Measurements from ENCODE around the gene HES2.

HES2 gene

GRCh38 chr1:6467224-6467623 is 47.5 kb upstream of the HES2 start:
- no peak for DNase-seq (ENCODE audit: low read depth in 1 of 2, low spot score in 1 of 2)
- TF ChIP-seq, protein P1, sequence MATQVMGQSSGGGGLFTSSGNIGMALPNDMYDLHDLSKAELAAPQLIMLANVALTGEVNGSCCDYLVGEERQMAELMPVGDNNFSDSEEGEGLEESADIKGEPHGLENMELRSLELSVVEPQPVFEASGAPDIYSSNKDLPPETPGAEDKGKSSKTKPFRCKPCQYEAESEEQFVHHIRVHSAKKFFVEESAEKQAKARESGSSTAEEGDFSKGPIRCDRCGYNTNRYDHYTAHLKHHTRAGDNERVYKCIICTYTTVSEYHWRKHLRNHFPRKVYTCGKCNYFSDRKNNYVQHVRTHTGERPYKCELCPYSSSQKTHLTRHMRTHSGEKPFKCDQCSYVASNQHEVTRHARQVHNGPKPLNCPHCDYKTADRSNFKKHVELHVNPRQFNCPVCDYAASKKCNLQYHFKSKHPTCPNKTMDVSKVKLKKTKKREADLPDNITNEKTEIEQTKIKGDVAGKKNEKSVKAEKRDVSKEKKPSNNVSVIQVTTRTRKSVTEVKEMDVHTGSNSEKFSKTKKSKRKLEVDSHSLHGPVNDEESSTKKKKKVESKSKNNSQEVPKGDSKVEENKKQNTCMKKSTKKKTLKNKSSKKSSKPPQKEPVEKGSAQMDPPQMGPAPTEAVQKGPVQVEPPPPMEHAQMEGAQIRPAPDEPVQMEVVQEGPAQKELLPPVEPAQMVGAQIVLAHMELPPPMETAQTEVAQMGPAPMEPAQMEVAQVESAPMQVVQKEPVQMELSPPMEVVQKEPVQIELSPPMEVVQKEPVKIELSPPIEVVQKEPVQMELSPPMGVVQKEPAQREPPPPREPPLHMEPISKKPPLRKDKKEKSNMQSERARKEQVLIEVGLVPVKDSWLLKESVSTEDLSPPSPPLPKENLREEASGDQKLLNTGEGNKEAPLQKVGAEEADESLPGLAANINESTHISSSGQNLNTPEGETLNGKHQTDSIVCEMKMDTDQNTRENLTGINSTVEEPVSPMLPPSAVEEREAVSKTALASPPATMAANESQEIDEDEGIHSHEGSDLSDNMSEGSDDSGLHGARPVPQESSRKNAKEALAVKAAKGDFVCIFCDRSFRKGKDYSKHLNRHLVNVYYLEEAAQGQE (IDR thresholded peaks at IDR 0.05; ENCODE audit: insufficient replicate concordance, low read depth): no peak
- no peak for TF ChIP-seq GABPA (IDR thresholded peaks at IDR 0.05; ENCODE audit: low read depth)
- no peak for TF ChIP-seq POLR2AphosphoS5 (IDR thresholded peaks at IDR 0.05; ENCODE audit: low read depth)
- TF ChIP-seq SPI1 (IDR thresholded peaks at IDR 0.05; ENCODE audit: borderline replicate concordance, low read depth): no peak
- TF ChIP-seq, protein P2, sequence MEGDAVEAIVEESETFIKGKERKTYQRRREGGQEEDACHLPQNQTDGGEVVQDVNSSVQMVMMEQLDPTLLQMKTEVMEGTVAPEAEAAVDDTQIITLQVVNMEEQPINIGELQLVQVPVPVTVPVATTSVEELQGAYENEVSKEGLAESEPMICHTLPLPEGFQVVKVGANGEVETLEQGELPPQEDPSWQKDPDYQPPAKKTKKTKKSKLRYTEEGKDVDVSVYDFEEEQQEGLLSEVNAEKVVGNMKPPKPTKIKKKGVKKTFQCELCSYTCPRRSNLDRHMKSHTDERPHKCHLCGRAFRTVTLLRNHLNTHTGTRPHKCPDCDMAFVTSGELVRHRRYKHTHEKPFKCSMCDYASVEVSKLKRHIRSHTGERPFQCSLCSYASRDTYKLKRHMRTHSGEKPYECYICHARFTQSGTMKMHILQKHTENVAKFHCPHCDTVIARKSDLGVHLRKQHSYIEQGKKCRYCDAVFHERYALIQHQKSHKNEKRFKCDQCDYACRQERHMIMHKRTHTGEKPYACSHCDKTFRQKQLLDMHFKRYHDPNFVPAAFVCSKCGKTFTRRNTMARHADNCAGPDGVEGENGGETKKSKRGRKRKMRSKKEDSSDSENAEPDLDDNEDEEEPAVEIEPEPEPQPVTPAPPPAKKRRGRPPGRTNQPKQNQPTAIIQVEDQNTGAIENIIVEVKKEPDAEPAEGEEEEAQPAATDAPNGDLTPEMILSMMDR (IDR thresholded peaks at IDR 0.05; ENCODE audit: insufficient read depth, low read length): no peak
- Histone ChIP-seq H3K4me3 (replicated peaks; ENCODE audit: insufficient read depth, low read length) (no peak overlapping the region), H3K27me3 (ENCODE audit: insufficient read depth, poor library complexity, severe bottlenecking) (peaks cover 34% of the 10 kb centered on the region), H3K27ac (replicated peaks) (no peak overlapping the region)

- TF ChIP-seq POLR2AphosphoS5 (IDR thresholded peaks at IDR 0.05; ENCODE audit: low read depth): no peak
- TF ChIP-seq, protein P1 (IDR thresholded peaks at IDR 0.05; ENCODE audit: insufficient replicate concordance, low read depth): no peak
- TF ChIP-seq, protein P2 (IDR thresholded peaks at IDR 0.05; ENCODE audit: insufficient read depth, low read length): no peak
- TF ChIP-seq GABPA (IDR thresholded peaks at IDR 0.05; ENCODE audit: low read depth): no peak
- TF ChIP-seq SPI1 (IDR thresholded peaks at IDR 0.05; ENCODE audit: borderline replicate concordance, low read depth): no peak
- peaks cover 34% of the 10 kb centered on the region for H3K27me3 ChIP-seq (ENCODE audit: insufficient read depth, poor library complexity, severe bottlenecking)
These were observed 47.0 kb upstream of the HES2 start for GRCh38 chr1:6466751-6467150.

GRCh38 chr1:6466023-6466422 is 46.3 kb upstream of the HES2 start, which contains the start of gene TNFRSF25:
TNFRSF25 (minus strand) TSS chr1:6466173; CDS start chr1:6466107, 66 bp downstream.
- no peak for TF ChIP-seq POLR2AphosphoS5 (IDR thresholded peaks at IDR 0.05; ENCODE audit: low read depth)
- TF ChIP-seq SPI1 (IDR thresholded peaks at IDR 0.05; ENCODE audit: borderline replicate concordance, low read depth): no peak
- TF ChIP-seq, protein P2 (IDR thresholded peaks at IDR 0.05; ENCODE audit: insufficient read depth, low read length): no peak
- TF ChIP-seq, protein P1 (IDR thresholded peaks at IDR 0.05; ENCODE audit: insufficient replicate concordance, low read depth): no peak
- no peak for TF ChIP-seq GABPA (IDR thresholded peaks at IDR 0.05; ENCODE audit: low read depth)
- Histone ChIP-seq H3K4me3 (replicated peaks; ENCODE audit: insufficient read depth, low read length) (no peak within 1 kb of the TSS), H3K27ac (replicated peaks) (no peak within 1 kb of the TSS), H3K27me3 (ENCODE audit: insufficient read depth, poor library complexity, severe bottlenecking) (peaks cover 37% of the 10 kb centered on the region)
- no peak for DNase-seq (ENCODE audit: low read depth in 1 of 2, low spot score in 1 of 2)

More at GRCh38 chr1:6466751-6467150, 47.0 kb upstream of the HES2 start:
- H3K27ac ChIP-seq (replicated peaks): no peak overlapping the region
- no peak overlapping the region for H3K4me3 ChIP-seq (replicated peaks; ENCODE audit: insufficient read depth, low read length)
- no peak for DNase-seq (ENCODE audit: low read depth in 1 of 2, low spot score in 1 of 2)
